NCI-H82 (cell line): ENCODE data around the gene AMDHD2.

Source experiments
- DNase-seq: peaks from one replicate; lab custom pipeline; 2025; lab: John Stamatoyannopoulos, UW

AMDHD2 gene

GRCh38 chr16:2482708-2483534, 37.2 kb upstream of the AMDHD2 start:
- DNase-seq = peak; percentile 58

DNA sequence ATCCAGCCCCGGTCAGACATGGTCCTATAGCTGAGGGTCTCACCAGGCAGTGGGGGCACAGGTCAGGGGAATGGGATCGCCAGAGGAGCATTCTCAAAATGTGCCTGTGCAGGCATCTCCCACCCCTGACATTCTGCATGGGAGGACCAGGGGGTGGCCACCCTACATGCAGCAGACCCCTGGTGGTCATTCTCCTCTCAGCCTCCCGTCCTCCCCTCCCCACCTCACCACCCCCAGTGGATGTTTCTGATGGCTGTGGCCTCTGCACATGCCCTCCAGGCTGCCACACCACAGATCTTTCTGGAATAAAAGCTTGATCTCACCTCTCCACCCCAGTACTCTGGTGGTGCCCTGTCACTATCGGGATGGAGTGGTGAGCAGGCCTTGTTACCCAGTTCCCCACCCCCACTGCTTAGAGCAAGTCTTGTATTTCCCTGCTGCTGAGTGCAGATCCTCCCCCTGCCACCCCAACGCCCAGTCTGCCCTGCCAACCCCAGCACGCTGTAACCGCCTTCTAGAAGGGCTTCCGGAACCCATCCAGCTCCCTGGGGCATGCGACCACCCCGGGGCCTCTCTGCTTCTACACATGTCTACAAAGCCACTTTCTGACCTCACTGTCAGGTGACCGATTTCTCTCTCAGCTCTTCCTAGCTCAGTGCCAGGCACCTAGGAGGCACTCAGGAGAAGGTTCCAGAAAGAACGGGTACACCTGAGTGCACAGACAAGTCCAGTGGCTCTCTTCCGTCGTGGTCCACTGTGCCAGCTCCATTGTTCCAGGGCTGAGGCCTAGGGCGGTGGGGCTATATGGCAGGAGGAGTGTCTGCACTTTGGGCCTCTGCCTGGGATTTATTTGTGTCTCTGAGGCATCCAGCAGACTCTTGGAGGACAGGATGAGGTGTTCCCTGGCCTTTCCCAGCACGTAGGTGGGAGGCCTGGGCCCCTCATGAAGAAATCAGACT, 36.0 kb upstream of the AMDHD2 start:
- DNase-seq = no peak

GRCh38 chr16:2484898-2485508, 35.2 kb upstream of the AMDHD2 start:
- no peak for DNase-seq

DNA sequence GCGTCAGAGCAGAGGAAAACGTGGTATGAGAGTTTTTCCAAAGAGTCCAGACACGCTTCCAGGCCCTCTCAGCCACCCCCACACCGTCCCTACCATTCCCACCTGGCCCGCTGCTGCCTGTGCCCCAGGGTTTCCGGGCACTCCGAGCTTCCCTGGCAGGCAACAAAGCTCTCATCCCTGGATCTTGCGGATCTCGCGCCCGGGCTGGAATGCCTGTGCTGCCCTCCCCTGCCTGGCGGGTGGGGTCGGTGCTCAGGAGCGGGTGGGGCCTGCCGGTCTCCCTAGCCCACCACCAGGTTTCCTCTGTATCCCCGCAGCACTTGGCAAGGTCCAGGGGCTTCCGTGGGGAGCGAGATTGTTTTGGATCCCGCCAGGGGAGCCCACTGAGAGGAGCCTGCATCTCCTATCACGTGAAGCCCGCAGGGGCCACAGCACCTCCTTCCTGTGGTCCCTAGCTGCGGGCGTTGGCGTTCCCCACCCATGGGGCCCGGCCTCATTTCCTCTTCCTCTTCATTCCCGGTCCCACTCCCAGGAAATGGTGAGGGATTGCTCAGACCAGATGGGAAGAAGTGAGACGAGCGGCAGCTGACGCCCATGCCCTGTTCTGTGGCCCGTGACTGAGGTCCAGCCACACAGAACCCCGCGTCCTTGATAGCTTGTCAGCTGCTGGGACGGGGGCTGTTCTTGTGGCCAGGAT, 34.2 kb upstream of the AMDHD2 start:
- no peak for DNase-seq

DNA sequence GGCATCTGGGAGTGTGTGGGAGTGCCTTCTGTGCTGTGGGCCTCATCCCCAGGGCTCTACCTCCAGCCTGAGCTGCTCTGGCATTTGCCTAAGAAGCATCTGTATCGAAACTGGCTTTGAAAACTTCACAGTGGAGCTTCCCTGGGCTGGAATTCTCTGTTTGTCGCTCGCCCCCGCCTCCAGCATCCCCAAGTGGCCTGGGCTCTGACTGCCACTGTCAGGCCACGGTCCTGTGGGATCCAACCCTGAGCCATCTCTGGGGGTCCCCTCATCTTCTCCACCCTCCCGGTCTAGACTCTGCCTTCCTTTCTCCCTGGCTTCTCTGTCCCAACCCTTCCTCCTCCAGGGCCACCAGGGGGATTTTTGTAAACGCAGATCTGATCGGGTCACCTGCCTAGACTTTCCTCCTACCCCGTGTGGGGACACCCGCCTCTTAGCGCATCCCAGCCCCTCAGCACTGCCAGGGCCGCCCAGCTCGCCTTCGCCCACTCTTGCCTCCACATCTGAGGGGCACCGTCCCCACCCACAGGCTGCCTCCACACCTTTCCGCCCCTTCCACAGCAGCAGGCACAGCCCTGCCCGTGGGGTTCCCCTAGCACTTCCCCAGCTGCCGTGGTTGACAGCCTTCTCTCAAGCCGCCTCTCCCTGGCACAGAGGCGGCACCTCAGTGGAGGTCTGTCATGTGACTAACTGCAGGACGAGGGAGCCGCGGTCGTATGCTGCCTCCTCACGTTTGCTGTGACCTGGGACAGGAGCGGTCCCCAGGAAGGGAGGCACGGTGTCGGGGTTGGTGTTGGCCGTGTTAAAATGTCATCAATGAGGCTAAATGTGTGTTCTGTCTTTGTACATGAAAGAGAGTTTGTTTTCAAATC, 33.3 kb upstream of the AMDHD2 start:
- DNase-seq = no peak

GRCh38 chr16:2487517-2487842, 32.7 kb upstream of the AMDHD2 start:
- no peak for DNase-seq

GRCh38 chr16:2487903-2488531, 32.2 kb upstream of the AMDHD2 start:
- no peak for DNase-seq

GRCh38 chr16:2489581-2489980, 30.6 kb upstream of the AMDHD2 start:
- no peak for DNase-seq

DNA sequence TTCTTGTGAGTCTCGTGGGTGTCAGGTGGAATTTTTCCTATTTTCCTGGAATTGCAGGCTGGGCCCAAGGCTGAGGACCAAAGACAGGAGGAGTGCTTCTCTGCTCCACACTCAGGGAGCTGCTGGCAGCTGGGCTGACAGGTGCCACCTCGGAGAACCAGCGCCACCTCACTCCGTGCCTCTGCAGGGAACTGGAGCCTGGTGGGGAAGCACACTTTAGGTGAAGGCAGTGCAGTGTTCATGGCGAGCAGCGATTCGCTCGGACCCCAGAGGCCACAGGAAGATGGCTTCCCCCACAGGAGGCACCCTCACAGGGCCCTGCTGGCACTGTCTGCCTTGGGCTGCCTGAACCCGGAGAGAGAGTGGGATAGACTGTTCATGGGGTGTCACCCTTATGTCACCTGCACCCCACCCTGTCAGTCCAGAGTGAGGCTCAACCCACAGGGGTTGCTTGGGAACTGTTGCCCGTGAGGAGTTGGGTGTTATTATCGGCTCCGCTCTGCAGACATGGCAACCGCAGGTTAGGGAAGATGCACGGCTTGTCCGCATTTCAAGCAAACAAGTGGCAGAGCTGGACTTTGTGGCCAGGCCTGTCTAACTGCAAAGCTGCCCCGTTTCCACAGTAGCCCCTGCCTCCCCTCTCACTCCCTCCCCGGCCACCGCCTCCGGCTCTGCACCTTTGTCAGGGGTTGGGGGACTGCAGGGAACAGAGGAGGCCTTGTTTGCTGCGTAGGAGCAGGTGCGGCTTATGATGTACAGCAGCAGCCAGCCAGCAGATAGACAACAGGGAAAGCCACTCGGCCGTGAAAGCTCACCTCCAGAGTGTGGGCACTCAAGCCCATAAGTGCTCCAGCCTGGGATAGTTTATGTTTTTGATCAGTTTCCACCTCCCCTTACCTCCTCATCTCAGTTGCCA, 29.7 kb upstream of the AMDHD2 start:
- no peak for DNase-seq

DNA sequence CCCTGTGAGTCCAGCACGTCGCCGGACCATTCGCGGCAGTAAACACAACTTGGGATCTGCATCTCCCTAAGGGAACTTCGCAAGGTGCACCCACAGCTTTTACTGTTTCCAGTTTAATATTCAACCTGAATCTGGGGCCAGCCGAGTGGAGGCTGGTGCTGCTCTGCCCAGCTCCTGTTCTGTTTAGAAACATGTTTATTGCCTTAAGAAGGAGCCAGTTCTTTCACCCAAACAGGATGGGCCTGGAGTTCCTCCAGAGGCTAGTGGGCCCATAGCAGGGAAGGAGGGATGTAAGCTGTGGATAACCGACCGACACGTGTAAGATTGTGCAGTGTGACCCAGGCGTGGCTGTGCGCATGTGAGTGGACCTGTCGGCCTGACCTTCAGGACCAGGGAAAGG, 27.9 kb upstream of the AMDHD2 start:
- DNase-seq = no peak

DNA sequence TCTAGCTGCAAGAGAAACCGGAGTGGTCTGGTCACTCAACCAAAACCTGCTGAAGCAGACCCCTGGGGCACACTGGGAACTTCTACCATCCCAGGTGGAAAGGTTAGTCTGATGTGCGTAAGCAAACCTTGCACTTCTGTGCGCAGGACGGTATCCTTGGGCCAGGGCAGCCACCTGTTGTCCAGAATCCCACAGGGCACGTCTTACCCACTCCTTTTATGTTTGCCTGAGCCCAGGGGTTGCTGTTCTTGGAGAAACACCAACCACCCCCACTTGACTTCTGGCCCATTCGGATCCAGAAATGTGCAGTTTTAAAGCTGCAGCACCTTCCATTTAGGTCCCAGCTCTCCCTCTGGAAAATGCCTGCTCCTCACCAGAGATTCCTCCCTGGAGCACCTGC, 26.6 kb upstream of the AMDHD2 start:
- DNase-seq = no peak

DNA sequence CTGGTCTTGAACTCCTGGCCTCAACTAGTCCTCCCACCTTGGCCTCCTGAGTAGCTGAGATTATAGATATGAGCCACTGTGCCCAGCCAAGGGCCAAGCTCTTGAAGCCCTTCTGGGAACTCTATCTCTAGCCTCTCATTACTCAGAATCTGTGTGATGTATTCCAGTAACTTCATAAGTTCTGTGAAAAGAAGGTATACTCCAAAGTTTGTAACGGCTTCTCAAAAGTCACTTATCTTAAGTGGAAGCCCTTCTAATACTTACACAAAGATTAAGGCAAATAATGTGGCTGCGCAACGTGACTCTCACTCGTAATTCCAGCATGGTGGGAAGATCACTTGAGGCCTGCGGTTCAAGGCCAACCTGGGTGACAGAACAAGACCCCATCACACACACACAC, 25.6 kb upstream of the AMDHD2 start:
- DNase-seq = no peak

GRCh38 chr16:2495041-2495440, 25.1 kb upstream of the AMDHD2 start:
- no peak for DNase-seq

DNA sequence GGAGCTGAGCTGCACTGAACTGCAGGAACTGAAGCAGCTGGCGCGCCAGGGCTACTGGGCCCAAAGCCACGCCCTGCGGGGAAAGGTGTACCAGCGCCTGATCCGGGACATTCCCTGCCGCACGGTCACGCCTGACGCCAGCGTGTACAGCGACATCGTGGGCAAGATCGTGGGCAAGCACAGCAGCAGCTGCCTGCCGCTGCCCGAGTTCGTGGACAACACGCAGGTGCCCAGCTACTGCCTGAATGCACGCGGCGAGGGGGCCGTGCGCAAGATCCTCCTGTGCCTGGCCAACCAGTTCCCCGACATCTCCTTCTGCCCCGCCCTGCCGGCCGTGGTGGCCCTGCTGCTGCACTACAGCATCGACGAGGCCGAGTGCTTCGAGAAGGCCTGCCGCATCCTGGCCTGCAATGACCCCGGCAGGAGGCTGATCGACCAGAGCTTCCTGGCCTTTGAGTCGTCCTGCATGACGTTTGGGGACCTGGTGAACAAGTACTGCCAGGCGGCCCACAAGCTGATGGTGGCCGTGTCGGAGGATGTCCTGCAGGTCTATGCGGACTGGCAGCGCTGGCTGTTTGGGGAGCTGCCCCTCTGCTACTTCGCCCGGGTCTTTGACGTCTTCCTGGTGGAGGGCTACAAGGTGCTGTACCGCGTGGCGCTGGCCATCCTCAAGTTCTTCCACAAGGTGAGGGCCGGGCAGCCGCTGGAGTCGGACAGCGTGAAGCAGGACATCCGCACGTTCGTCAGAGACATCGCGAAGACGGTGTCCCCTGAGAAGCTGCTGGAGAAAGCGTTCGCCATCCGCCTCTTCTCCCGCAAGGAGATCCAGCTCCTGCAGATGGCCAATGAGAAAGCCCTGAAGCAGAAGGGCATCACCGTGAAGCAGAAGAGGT, 23.7 kb upstream of the AMDHD2 start:
- DNase-seq = no peak

DNA sequence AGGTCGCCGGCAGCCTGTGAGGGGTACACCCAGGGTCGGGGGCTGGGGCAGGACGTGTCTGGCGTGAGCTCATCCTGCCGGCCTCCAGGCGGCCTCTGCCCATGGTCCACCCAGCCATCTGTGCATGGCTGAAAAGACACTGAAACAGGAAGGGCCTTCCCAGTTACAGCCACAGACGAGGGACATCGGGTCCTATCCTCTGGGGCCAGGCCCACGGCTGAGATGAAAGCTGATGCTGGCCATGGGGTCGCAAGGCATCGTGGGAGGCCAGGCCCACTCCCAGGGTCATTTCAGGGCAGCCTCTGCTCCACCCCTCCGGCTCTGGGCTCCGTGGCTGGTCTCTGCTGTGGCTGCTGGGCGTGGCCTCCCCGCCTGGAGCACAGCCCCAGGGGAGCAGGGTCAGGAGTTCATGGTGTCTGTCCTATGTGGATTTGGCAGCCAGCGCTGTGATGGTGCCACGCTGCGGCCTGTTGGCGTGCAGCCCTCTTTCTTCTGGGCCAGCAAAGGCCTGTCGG, 23.0 kb upstream of the AMDHD2 start:
- DNase-seq = no peak

DNA sequence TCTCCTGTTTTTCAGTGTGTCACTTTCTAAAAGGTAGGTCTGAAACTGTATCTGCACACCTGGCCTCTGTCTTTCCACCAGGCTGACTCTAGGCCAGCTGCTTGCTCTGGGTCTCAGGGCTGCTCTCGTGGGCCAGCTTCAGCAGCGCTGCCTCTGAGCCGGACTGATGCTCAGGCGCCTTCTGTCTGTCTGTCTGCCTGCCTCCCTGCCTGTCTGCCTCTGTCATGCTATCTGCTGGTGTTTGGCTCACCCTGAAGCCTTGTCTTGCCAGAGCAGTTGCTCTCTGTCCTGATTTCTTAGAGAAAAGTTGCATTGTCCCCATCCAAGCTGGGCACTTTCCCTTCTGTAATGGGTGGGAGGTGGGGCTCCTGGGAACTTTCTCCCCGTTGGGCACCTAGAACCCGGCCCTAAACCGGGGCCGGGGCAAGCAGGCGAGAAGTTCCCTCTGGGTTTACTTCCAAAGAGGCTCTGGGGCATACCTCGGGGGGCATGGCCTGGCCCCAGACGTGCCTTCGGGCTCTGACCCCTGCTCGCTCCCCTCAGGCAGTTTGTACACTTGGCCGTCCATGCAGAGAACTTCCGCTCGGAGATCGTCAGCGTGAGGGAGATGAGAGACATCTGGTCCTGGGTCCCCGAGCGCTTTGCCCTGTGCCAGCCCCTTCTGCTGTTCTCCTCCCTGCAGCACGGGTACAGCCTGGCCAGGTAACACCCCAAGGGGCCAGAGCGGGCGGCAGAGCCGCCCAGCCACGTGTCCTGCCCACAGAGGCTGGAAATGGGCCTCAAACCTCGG, 22.3 kb upstream of the AMDHD2 start:
- DNase-seq = no peak

DNA sequence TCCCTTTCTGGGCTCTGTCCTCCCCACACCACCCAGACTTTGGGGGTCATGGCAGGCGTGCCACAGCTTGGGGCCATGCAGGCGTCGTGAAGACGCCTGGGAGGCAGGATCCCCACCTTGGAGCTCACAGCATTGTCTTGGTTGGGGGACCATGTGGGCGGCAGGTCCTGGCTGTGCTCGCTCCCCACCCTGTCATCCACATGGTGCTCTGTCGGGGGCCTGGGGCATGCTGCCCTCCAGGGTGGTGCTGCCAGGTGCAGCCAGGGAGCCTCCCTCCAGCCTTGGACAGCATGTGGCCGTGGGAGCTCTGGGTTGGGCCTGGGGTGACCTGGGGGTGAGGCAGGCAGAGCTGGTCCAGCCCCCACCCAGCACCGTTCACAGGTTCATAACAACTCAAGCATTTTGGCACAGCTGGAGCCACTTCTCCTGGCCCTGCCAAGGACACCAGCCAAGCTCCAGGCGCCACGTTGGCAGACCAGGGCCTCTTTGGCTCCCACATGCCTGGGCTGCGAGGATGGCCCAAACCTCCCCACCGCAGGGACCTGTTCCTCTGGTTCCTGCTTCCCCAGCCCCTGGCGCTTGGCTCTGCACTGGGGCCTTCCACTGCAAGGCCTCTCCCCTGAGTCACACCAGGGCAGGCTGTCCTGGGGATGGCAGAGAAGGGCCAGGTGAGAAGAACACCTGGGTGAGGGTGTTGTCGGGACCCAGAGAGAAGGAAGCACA, 21.5 kb upstream of the AMDHD2 start:
- DNase-seq = no peak
